Stimulated activated CD8-positive, alpha-beta memory T cell treated with anti-CD3 and anti-CD28 coated beads, Interleukin-12 subunit alpha, Interleukin-12 subunit beta, amount 100 ng/mL, for 24 hours (primary cell): ENCODE measurements around the gene MTCH2.
"Not testable (repeated sequence)": the region's sequence is repeated elsewhere in the genome, so short reads cannot be mapped to it uniquely, and the experiment has no call there.

Experiments
- DNase-seq: peaks from one replicate; pipeline ENCODE4 v3.0.0-alpha.2; 2020; ENCODE audit errors: extremely low read depth

MTCH2 gene

DNA sequence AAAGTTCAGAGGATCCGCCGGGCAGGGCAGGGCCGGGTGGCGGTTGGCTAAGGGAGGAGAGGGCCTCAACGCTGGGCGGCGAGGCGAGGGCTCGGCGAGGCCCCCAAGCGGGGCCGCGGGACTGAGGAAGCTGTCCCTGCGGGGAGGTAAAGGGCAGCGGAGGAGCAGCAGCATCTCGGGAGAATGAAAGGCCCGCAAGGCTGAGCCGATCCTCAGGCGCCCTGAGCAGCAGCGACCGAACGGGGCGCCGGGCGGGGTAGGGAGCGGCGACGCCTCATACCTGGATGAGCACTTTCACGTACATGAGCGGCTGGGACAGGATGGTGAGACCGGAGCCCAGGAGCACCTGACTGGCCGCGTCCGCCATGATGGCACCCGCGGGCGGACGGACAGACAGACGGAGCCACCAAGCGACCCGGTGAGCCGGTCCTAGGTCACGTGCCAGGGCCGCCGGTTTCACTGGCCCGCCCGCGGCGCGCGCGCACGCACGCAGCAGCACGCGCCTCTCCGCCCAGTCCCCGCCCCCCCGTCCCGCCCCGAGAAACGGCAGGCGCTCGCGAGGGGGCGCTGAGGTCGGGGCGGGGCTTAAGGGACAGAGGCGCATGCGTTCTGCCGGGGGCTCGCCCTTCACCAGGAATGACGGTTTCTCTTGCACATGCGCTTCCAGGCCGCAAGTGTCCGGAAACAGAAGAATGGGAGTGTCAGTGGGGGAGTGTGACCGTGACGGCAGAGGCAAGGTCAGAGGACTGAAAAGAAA is at the start of gene MTCH2:
Gene MTCH2, minus strand, starts transcription at position 461 of the 757 bp plus-strand sequence. Its CDS starts 94 bp downstream, at position 367.
- DNase-seq = peak; percentile 93

DNA sequence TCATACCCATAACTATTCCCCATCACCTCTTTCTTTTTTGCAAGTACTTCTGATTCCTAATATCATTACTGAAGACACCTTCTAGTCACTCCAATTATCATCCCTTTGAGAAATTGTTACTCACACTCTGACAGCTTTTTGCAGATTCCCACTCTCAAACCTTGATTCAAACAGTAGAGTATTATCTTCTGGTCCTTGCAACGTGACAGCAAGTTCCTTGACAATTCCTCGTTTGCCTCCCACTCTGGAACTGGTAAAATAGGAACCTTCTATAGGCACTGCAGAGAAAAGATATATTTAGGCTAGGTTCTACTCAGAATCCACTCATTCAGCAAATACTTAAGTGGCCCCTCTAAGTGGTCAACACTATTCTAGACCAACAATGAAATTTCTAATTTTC is 49.6 kb upstream of the MTCH2 start:
- DNase-seq = no peak

DNA sequence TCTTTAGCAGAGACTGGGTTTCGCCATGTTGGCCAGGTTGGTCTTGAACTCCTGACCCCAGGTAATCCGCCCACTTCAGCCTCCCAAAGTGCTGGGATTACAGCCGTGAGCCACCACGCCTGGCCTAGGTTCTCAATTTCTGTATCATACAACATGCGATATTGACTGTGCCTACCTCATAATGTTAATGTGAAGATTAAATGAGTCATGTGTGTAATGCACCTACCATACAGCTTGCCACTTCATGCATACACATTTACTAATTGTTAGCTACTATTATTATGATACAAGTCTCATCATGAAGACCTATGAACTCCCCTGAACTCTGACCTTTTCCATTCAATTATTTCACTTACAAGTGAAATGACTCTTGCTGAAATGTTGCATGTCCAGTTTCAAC is 47.1 kb upstream of the MTCH2 start:
- no peak for DNase-seq

DNA sequence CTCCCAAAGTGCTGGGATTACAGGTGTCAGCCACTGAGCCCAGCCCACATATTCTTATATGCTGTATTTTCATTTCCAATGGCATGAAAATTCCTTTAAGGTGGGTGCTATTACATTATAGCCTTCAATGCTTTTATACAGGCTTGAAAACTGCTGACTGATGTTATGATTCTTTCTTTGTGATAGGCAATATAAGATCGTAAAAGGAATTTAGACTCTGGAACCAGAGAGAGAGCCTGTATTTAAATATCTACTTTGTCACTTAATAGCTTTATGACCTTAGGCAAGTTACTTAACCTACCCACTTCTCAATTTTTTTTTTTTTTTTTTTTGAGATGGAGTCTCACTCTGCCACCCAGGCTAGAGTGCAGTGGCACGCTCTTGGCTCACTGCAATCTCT is 46.6 kb upstream of the MTCH2 start:
- DNase-seq = no peak

DNA sequence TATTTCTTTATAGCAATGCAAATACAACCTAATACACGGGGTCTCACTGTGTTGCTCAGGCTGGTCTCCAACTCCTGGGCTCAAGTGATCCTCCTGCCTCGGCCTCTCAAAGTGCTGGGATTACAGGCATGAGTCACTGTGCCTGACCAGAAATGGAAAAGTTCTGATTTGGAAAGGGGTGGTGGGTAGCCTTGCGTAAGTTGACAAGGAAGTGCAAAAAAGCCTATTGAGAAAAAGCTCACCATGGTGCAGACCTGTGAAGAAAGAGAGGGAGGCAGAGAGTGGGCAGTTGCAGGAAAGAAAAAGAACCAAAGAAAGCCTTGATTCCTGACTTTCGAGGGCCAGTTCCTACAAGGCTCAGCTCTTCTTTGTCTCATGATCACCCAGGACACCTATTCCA is 45.8 kb upstream of the MTCH2 start:
- no peak for DNase-seq

DNA sequence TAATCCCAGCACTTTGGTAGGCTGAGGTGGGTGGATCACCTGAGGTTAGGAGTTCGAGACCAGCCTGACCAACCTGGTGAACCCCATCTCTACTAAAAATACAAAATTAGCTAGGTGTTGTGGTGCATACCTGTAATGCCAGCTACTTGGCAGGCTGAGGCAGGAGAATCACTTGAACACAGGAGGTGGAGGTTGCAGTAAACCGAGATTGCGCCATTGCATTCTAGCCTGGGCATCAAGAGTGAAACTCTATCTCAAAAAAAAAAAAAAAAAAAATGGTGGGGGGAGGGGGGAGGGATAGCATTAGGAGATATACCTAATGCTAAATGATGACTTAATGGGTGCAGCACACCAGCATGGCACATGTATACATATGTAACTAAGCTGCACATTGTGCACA is 44.3 kb upstream of the MTCH2 start:
- not testable (repeated sequence) for DNase-seq

DNA sequence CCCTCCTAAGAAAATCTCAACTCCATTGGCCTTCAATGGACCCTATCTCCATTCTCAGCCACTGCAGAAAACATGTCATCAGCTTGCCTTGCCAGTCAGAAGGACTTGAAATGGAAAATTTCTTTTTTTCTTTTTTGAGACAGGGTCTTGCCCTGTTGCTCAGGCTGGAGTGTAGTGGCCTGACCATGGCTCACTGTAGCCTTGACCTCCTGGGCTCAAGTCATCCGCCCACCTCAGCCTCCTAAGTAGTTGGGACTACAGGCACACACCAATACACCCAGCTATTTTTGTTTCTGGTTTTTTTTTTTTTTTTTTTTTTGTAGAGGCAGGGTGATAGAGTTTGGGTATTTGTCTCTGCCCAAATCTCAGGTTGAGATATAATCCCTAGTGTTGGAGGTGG is 43.8 kb upstream of the MTCH2 start:
- no peak for DNase-seq

DNA sequence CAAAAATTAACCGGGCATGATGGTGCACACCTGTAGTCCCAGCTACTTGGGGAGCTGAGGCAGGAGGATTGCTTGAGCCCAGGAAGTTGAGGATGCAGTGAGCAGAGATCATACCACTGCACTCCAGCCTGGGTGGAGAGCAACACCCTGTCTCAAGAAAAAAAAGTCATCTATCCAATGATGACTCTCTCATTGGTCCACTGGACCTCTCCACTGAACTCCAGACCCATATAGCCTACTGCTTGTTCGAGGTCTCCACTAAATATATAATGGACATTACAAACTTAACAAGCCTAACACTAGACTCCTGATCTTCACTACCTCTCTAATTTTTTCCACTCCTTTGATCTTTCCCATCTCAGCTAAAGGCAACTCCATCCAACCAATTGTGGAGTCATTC is 33.5 kb upstream of the MTCH2 start:
- no peak for DNase-seq

DNA sequence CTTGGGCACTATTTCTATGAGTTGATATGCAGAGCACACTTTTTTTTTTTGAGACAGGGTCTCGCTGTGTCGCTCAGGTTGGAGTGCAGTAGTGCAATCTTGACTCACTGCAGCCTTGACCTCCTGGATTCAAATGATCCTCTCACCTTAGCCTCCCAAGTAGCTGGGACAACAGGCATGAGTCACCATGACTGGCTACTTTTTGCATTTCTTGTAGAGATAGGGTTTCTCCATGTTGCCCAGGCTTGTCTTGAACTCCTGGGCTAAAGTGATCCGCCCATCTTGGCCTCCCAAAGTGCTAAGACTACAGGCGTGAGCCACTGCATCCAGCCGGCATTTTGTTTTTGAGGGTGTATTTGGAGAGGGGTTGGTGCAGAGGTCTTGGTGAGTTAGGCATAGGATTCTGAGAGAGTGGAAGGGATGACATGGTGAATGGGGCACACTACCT is 29.9 kb upstream of the MTCH2 start:
- DNase-seq = no peak

DNA sequence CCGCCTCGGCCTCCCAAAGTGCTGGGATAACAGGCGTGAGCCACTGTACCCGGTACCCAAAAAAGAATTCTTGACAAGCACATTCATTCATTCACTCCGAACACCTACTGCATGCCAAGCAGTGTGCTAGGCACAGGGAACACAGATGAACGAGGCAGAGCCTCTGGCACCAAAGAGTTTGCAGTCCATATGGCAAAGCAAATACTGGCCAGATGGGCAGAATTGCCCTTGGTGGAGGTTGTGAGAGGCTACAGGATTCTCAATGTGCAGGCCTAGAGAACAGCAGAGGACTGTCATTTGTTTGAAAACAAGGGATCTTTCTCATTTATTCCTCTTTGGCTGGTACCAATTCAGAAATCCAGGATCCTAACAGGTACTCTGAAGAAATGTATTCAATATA is 27.5 kb upstream of the MTCH2 start:
- no peak for DNase-seq

DNA sequence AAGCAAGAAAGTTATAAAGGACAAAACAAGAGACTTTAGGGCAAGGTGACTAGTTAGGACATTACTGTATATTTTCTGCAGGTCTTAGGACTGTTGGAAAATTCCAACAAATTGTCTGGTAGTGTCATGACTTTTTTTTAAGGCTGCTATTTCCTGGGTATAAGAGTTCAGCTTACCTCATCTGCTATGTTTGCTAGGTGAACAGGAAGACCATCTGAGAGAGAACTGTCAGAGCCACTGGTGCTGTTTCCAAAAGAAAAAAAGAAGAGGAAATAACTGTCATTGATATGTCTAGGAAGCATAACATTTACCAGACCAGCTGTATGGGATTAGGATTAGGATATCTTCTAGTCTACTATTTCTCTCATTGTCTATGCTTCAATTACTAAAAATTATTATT is 26.3 kb upstream of the MTCH2 start:
- DNase-seq = no peak

DNA sequence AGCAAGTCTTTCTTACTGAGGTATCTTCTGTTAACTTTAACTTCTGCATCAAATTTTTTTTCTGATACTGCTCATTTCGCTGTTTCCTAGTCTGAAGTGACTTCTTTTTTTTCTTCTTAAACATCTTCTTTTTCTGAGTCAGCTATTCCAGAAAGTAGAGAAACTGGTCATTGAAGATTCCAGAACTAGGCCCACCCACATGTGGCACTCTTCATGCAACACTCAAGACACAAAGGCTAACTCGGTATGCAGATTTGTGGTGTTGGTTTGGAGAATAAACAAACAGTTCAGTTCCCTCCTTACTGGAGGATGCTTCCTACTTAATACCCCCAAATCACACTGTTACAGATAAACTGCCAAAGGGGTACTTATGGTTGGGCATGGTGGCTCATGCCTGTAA is 25.2 kb upstream of the MTCH2 start:
- DNase-seq = no peak

DNA sequence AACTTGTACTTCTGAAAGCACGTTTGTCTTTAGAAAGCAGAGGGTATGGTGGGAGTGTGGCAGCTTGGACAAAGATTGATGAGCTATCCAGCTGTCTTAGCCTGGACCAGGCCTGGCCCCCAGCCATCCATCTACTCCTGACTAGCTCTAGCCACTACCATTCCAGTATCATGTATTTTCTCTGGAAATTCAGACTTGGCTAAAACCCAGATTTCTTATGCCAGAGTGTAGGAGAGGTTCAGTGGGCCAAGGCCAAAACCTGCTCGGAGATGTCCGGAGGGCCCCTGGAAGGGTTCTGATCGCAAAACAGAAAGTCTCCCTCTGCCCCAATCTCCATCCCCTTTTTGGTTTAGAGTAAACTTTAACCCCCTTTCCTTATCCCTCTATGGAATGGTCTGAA is 24.8 kb upstream of the MTCH2 start:
- DNase-seq = no peak

DNA sequence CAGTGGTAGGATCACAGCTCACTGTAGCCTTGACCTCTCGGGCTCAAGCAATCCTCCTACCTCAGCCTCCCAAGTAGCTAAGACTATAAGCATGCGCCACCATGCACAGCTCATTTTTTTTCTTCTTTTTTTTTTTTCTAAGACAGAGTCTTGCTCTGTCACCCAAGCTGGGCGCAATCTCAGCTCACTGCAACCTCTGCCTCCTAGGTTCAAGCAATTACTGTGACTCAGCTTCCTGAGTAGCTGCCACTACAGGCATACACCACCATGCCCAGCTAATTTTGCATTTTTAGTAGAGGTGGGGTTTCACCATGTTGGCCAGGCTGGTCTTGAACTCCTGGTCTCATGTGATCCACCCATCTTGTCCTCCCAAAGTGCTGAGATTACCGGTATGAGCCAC is 22.6 kb upstream of the MTCH2 start:
- not testable (repeated sequence) for DNase-seq

DNA sequence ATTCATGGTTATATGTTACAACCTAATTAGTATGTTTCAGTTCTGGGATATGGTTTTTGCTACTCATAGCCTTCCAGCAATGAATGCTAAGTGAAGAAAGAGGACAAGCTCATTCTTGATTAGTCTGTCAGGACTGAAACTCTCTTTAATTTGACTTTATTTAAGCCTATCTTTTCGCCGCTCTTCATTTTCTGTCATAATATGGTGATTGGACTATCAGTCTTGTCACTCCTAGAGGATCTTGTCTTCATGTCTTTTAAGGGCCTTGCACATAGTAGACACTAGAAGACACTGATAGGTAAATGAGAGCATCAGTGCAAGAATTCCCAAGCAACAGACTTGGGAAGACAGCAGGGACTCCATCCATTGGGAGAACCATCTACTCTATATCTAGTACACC is 18.9 kb upstream of the MTCH2 start:
- DNase-seq = no peak

DNA sequence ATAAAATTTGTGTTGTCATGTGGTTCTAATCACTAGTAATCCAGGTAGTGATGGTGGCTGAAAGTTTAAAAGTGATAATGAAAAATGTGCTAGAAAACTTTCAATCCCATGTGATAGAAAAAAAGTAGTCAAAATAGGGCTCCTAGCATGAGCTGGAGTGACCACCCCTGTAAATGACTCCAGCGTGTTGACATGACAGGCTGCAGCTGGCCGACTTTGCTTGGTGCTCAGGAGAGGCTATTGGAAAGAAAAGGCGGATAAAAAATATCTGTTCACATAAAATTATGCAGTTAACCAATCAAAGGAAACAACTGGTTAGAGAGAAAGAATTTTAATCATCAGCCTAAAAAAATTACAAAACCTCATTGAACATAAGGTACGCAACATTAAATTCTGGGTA is 16.9 kb upstream of the MTCH2 start:
- no peak for DNase-seq

DNA sequence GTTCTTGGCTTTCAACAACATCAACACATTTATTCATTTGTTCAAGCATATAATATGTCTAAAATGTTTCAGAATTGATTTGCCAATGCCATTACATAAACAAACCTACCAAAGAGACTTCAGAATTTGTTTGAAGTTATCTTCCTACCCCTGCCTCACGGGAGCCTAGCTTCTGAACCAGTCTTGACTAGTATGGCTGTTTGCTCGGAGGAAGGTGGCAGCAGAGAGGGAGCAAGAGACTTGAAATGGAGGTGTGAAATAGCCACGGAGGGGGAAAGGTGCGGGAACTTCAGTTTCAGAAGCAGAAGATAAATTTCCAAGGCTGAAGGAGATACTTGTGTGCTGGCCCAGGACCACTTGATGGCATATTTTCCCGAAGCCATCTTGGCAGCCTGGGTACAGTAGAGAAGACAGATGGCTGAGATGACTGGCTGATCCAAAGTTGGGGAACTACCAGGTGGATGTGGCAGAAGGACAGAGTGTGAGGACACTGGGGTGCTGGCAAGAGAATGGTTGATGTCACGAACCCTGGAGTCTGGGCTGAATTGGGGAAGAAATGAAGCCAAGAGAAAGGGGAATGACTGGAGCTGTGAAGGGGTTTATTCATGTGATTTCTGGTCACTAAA is 14.0 kb upstream of the MTCH2 start:
- no peak for DNase-seq

DNA sequence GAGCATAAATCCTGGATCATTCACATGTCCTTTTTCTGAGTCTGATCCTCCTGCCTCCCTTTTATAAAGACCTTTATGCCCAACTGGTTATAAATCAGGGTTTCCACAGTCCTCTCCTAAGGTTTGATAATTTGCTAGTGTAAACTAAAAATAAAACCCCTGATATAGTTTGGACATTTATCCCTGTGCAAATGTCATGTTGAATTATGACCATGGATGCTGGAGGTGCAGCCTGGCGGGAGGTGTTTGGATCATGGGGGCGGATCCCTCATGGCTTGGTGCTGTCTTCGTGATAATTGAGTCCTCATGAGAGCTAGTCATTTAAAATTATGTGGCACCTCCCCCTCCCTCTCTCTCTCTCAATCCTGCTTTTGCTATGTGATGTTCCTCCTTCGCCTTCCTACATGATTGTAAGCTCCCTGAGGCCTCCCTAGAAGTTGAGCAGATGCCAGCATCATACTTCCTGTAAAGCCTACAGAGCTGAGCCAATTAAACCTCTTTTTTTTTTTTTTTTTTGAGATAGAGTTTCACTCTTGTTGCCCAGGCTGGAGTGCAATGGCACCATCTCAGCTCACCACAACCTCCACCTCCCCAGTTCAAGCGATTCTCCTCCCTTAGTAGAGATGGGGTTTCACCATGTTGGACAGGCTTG is 9.6 kb upstream of the MTCH2 start:
- no peak for DNase-seq

DNA sequence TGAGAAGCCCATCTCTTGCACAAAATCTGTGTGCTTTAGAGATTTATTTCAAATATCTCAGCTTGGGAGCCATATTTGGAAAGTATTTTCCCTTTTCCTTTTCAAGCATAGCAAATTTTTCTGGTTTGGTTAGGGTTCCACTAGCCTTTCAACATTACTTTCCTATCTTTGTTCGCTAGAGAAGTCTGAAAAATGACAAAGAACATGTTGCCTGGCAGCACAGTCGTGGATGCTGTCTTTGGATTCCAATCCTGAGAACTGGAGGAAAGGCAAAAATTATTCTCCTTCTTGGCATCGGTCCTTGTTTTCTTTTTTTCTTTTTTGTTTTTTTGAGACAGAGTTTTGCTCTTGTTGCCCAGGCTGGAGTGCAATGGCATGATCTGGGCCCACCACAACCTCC is 6.9 kb upstream of the MTCH2 start:
- no peak for DNase-seq

DNA sequence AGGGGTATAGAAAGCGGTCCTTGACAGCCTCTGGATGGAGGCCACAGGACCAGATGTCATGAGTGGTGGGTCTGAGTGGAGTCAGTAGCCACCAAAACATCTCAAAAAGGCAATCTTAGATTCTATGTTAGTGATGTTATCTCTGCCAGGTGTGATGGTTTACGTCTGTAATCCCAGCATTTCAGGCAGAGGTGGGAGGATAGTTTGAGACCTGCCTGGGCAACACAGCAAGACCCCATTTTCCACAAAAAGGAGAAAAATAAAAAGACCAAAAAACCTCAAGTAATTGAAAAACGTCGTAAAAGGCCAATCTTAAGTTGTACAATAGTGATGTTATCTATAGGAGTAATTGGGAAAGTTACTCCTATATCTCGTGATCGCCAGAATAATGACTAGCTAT is 3.7 kb upstream of the MTCH2 start:
- DNase-seq = no peak

DNA sequence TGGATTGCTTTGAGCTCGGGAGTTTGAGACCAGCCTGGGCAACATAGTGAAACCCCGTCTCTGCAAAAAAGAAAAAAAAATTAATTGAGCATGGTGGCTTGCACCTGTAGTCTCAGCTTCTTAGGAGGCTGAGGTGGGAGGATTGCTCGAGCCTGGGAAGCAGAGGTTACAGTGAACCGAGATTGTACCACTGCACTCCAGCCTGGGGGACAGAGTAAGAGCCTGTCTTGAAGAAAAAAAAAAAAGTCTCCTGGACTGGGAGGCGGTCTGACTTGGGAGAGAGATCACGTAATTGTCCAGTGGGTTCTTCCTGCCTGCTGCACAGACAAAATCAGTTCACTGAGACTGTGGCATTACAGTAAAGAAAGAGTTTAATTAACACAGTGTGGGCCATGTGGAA is 3.1 kb upstream of the MTCH2 start:
- no peak for DNase-seq

DNA sequence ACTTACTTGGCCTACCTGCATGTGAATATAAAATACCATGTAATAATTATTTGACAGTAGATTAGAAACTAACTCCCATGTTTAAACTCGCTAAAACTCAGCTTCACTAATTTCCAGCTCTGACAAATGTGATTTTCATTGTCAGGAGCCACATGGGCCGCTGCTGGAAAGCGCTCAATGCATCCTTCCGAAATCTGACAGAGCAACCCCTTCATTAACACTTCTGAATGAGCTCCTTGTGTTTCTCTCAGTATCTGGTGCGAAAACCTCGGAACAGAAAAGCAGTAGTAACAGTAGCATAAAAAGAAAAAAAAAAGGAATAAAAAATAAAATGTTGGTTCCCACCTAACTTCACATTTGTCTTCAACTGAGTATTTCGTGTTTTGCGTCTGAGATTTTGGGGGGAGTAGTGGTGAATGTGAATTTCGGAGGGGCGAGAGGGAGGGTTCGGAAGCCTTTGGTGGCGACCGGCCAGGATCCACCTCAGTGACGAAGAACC is 710 bp downstream of the MTCH2 start:
- DNase-seq = no peak

DNA sequence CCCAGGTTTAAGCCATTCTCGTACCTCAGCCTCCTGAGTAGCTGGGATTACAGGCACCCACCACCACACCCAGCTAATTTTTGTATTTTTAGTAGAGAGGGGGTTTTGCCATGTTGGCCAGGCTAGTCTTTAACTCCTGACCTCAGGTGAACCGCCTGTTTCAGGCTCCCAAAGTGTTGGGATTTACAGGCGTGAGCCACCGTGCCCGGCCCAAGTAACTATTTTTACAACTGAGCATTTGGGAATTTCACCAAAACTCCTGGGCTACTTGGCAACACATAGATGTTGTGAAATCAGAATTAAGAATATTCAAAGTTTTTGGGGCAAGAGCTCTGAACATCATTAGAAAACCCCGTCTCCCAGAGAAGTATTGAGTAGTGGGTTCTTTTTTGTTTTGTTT is 1.9 kb downstream of the MTCH2 start:
- not testable (repeated sequence) for DNase-seq
